GM19043 (cell line): Measurements from ENCODE around the gene RCVRN.

ENCODE experiments used
- ATAC-seq: cut with Tn5 transposase; IDR thresholded peaks from one replicate; pipeline ENCODE4 v1.9.1; 2021; ENCODE audit warnings: low read depth; ENCODE audit not compliant: unreplicated experiment

RCVRN gene

DNA sequence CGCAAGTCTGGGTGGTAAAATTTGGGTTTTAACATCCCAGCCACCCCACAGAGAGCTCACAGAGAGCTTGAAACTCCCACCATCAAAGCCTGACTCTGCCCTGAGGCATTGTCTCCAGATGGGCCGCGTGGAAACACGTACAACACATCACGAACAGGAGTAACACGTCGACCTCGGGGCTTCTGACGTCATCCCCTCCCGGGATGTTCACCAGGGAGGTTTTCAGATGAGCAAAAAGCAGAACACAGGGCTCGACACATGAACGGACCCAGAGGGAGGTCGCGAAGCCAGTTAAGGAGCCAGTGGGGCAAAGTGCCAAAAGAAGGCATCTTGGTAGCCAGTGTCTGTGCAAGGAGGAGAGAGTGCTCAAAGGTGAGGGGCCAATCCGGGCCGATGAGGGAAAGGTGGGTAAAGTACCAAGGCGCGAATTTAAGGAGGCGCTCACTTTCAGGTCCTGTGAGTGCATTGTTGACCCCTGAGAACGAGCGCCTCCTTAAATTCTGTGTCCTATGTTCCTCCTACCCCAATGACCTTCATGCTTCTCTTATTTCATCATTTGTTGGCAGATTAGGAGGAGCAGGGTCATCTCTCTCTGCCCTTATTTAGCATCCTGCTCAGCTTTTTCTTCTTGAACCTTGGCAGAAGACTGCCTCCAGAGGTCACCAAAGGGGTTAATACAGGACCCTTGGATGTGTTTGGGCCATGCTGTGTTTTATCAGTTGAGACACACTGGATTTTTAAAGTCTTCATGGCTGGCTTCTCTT lies 5.6 kb downstream of the RCVRN start:
- no peak for ATAC-seq

DNA sequence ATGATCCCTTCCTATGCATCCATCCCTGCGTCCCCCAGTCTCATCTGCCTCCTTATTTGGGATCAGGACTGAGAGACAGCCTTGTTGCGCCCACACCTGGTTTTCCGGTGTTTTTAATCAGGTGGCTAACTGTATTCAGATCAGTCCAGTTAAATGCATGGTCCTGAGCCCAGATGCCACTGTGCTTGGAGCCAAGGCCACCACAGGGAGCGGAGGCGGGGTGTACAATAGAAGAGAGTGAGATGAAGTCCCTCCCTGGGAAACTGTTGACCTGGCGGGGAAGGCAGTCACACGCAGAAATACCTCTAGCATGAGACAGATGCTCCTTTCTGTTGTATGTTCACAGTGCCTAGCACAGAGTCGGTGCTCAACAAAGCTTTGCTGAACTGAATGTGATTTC lies 6.3 kb downstream of the RCVRN start:
- ATAC-seq: no peak

DNA sequence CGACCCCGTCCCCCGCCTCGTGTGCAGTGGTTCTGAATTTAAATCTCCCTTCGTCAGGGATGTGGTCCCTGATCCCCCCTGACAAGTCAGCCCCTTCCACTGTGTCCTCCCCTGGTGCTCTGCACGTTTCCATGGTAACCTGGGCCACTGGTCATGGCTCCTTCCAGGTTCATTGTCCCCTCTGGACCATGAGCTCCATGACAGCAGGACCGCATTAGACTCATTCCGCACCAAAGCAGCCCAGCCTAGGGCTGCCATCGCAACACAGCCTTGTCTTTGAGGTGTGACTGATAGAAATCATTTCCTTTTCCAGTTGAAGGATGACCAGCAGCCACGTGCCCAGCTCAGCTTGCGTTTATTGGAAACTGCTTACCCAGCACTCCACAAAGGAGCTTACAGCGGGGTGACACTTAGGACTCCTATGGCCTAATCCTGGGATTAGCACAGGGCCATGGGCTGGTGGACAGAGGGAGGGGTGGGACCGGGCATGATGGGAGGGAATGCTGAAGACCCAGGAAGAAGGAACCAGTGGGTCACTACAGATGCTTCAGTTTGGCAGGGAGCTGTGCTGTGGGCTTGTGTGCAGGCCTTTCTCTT lies 7.6 kb downstream of the RCVRN start:
- ATAC-seq: no peak

DNA sequence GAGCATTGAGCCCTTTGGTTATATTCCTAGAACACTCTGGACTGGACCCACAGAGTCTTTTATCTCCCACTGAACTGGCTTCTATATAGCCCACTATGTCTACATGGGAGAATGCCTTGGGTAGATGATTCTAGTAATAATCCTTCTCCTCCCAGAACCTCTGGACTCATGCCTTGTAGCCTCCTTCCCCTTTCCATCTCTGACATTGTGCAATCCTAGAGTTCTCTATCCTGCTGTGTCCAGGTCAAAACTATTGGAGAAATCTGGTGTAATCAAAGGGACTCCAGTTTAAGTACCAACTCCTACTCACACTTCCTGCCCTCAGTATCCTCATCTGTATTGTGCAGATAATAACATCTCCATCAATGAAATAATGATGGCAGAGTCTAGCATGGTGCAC lies 9.1 kb downstream of the RCVRN start:
- no peak for ATAC-seq

DNA sequence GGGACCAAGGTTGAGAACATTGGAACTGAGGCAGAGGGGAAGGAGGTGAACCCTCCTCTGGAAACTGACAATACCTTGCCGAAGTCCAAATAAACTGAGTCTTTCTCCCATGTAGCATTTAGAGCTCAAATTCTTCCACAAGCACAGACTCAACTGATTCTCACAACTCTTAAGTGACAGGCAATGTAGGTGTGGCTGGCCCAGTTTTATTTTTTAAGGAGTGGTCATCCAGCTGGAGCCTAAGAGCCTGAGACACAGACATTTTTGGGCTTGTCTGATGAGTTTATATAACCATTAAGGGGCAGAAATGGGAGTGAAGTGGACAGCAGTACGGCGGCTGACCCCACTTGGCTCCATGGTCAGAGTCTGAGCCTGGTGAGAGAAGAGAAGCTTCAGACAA lies 10.8 kb downstream of the RCVRN start:
- no peak for ATAC-seq

DNA sequence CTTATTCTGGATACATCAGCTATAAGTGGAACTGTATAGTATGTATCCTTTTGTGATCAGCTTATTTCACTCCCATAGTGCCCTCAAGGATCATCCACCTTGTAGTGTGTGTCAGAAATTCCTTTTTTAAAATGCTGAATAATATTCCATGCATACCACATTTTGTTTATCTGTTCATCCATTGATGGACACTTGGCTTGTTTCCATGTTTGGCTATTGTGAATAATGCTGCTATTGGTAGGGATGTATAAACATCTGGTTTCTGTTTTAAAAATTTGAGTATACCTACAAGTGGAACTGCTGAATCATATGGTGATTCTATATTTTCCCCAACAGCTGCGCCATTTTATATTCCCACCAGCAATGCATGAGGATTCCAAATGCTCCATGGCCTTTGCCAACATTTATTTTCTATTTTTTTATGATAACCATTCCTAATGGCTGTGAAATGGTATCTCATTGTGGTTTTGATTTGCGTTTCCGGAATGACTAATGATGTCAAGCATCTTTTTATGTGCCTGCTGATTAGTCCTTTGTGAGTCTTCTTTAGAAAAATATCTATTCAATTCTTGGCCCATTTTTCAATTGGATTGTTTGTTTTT lies 11.6 kb downstream of the RCVRN start:
- ATAC-seq: no peak

DNA sequence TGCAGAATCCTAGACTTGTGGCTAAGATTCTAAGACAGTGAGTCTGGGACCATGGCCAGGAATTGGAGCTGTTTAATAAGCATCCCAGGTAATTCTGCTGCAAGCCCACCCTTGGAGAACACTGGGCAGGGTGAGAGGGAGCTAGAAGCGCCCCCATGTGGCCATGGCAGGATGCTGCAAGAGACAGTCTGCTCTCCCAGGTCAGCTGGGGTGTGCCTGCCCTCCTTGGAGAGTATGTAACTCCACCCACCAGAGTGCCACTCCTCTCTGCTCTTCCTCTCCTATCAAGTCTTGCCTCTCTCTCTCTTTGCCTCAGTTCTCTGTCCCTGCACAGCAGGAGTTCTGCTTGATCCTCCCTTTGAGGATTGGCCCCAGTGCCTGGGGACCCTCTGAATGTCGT lies 14.9 kb downstream of the RCVRN start:
- ATAC-seq: no peak

DNA sequence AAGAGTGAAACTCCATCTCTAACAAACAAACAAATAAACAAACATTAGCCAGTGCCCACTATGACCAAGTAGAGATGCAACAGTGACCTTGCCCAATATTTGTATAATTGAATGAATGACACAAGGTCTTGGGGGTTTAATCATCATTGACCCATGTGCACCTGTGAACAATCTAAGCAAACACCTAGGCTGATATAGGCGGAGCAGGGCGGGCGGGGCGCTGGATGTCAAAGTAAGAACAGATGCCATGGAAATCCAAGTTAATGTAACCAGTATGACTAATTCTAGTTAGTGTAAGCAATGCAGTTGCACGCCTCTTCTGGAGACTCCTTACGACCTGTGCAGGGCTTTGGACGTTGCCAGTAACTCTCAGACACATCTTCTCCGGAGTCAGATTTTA lies 17.6 kb downstream of the RCVRN start:
- no peak for ATAC-seq

DNA sequence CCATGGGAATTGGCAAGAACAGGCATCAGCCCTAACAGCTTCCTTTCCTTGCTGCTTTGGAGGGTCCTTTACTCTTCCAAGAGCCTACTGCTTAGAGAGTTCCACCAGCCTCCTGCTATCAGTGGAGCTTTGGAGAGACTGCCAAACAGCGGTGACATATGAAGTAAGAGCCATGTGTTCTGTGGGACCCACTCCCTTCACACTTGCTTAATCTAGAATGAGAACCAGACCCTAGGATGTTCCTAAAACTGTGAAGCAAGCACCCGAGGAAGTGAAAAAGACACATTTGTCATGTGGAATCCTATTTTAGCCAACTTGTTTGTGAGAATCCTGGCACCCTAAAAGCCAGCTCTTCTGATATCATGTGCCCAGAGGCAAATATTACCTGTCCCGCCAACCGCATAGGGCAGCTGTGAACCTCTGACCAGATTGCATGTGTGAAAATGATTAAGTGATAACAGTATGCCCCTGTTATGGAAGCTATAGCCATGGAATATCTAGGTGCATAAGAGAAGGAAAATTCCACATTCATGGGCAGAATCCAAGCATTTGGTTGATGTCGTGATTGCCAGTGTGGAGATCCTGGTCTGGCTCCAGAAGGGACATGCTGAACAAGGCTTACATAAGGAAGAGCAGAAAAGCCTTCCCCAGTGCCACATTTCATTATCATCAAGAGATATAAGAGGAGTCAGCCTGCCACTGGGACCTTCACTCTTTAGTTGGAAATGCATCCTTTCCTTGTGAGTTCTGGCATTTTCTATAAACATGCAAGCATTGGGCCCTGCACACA lies 18.7 kb downstream of the RCVRN start:
- ATAC-seq: no peak

DNA sequence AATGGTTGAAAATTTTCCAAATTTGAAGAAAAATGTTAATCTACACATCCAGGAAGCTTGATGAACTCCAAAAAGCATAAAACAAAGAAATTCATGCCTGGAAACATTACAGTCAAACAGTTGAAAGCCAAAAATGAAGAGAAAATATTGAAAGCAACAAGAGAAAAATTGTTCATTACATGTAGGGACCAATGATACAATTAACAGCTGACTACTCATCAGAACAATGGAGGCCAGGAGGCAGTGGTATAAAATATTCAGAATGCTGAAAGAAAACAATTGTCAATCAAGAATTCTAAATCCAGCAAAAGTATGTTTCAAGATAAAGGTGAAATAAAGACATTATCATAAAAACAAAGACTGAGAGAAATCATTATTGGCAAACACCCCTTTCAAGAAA lies 21.6 kb downstream of the RCVRN start:
- no peak for ATAC-seq

DNA sequence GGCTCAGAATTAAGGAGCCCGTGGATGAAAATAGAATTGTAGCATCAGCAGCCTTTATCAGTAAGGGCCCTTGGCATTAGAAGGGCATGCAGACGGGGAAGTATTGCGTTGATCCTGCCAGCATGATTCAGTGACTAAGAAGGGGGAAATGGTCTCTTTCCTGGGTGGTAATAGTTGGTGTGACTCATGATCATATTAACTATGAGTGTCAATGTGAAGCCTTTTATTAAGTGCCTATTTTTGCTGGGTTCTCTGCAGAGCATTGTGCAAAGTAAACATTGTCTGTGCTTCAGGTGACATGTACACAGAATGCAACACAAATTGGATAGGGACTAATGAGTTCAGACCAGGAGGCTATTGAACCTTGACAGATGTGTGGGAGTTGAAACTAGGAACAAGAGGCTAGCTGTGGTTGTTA lies 24.5 kb downstream of the RCVRN start:
- no peak for ATAC-seq

DNA sequence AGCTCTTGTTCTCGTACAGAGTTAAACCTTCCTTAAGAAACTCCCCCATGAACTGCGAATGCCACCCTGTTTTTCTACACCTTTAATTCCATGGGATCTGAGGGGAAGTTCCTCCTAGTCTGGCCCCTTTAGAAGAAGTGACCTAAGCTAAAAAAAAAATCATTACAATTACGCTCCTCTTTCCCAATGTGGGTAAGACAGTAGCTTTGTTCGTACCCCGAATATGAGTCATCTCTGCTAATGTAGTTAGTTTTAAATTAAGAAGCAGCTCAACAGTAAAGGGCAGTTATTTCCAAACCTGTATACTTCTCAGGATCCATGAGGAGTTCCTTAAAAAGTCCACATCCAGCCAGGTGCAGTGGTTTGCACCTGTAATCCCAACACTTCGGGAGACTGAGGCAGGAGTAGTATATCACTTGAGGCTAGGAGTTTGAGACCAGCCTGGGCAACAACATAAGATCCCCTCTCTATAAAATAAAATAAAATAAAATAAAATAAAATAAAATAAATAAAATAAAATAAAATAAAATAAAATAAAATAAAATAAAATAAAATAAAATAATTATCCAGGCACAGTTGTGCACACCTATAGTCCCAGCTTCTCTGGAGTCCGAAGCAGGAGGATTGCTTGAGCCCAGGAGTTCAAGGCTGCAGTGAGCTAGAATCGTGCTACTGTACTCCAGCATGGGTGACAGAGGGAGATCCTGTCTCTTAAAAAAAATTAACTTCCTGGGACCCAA lies 26.1 kb downstream of the RCVRN start:
- ATAC-seq: no peak

DNA sequence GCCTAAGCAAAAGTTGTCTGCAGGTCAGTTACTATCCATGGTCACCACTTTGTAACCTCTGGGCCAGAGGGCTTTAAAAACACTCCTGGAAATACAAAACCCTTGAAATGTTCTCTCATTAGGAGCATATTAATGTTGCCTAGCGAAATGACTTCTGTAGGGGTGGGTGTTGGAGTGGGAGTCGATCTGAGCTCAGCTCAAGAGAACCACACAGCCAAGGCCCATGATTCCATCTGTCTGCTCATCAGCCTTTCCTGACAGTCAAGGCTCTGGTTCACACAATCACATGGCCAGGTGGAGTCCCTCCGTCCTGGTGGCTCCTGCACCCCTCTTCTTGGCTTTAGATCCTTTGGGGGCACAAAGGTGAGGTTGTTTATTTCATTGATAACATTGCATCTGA lies 26.7 kb downstream of the RCVRN start:
- ATAC-seq: no peak

DNA sequence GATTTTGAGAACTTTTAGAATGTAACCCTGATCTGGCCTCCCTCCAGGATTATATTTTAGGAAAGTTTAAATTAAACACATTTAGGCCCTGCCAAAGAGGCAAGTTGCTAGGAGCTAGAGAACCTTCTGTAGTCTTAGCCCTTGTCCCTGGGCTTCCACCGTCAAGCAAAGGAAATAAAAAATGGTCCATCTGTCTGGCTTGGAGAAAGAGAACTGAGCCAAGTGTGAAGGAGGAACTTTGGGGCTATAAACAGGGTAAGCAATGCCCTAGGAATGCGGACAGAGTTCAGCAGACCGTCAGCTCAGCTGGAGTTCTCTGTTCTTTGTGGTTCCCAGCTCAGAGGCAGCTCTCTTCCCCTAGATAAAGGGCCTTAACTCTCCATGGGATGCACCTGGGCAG lies 29.6 kb downstream of the RCVRN start:
- no peak for ATAC-seq

DNA sequence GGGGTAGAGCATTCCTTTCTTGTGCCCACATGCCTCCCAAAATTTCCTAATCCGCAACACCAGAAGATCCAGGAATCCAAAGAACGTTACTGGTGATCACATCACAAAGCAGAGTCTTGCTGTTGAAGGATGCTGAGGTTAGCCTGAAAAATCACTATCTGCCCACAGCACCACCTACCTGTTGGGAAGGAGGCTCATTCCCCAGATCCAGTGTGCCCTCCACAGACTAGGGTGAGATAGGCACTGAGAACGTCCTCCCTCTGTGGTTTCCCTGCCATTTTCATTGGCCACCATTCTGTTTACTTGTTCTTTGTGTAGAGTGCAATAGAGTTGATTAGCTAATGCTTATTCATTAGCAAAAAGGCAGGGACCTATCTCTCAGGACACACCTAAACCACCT lies 30.3 kb downstream of the RCVRN start:
- no peak for ATAC-seq

DNA sequence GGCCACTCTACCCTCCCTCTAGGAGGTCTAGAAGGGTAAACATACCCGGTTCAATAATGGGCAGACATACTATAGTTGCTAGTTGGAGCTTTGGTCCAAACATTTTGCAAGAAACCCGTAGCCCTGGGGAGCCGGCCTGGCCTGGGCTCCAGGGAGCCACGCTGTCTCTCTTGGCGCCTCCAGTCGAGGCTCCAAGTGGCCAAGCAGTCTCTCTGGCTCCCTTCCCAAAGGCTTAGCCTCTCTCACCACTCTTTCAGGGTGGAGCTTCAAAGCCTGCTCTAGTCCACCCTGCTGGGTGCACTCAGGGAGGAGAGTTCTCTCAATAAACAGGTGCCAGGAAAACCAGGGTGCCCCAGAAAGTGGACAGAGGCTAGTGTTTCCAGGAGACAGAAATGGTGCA lies 32.2 kb downstream of the RCVRN start:
- no peak for ATAC-seq

DNA sequence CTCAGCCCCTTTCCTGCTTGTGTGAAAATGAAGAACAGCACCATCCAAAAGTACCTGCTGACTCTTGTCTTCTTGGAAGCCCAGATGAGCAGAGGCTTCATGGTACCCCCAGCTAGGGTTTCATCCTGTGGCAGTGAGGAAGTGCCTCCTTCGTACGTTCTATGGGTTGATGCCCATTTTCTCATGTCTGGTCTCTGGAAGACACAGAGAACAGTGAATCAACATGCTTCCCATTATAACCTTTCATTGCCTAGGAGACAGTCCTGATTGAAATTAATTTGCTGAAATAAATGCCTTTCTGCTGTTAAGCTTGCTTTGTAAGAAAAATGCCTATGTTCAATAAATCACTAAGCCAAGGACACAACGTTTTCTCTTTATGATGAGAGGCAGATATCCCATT lies 36.5 kb downstream of the RCVRN start:
- ATAC-seq: no peak

DNA sequence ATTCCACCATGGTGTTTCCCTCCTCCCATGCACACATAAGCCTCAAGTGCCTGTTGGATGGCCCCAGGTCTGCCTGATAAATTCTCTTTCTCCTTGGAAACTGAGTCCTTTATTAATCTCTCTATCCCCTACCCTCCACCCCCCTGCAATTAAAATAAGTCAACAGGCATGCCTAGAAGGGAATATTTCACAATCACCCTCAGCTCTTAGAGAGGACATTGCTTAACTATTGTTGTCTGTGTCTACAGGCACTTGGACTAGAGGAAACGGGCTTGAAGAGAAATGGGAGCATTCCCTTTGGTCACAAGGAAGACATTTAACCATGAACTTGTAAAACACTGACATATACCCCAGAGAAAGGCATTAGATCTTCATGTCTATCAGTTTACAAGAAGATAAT lies 39.5 kb downstream of the RCVRN start:
- no peak for ATAC-seq

DNA sequence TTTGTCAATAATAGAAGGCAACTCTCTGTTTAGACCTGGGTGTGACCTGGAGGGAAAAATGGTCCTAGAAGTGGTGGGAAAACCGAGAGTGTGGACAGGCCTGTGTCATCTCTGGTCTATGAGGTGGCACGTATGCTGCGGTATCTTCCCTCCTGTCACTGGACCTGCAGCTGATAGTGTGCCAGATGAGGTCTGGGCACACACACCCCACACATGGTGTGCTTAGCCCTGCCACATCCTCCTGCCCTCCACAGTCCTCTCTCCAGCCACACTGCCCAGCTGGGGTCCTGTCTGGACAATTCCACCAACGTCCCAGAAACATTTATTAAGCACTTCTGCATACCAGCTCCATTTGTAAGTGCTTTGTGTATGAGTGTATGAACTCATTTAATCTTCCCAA lies 42.1 kb downstream of the RCVRN start:
- no peak for ATAC-seq

DNA sequence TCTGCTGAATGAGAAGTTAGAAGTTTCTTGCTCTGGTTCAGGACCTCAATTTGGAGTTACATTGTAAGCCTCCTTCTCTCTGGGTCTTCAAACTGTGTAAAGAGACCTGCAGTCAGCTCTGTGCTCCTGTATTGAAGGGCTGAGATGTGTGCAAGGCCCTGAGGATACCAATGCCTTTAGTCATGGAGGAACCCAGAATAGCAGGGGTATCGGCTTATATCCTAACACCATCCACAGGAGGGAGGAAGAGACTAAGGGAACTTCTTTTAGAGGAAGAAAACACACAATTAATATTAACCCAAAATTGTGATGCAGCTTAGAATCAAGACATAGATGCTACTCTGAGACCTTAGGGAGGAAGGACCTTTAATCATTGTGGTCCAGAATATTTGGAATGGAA lies 42.9 kb downstream of the RCVRN start:
- no peak for ATAC-seq

DNA sequence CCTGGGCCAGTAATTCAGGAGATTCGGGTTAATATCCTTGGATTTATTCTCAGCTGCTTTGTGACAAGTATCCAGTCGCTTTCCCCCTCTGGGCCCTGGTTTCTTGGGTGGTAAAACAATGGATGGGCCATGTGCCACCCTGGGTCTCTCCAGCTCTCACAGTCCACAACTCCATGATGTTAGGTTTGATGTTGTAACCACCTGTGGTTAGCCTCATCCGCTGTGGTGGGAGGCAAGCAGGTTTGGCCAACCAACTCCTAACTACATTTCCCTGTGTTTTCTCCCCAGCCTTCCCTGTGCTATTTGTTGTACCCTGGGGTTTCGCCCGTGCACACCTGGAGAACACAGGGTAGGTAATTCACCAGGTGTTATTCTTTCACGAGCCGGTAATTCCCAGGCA lies 44.2 kb downstream of the RCVRN start:
- ATAC-seq: no peak
